H1 (cell line): ENCODE measurements around the gene TLX1. TPM values are rescaled to one million over a fixed set of nuclear protein-coding genes. Genes with fewer than 3 reads are reported as not detected.

Experiments
- CBX5 ChIP-seq: fragments of 300-800, 300-1000 bp; sonication (generic); IDR thresholded peaks from 2 replicates; pipeline ENCODE4 v1.7.1; 2016; ENCODE audit warnings: antibody characterized with exemption, low read length, low read depth
- CBX8 ChIP-seq: fragments of 300-800, 300-1000 bp; sonication (generic); IDR thresholded peaks from 2 replicates; pipeline ENCODE4 v1.7.1; 2016; ENCODE audit warnings: low read depth, low read length, borderline replicate concordance
- GABPA ChIP-seq: IDR thresholded peaks from 2 replicates; pipeline ENCODE4 v1.6.1; 2011; ENCODE audit warnings: mild to moderate bottlenecking, low read length, moderate library complexity, borderline replicate concordance; ENCODE audit not compliant: insufficient read depth
- SRF ChIP-seq: IDR thresholded peaks from 2 replicates; pipeline ENCODE4 v1.6.1; 2011; ENCODE audit warnings: mild to moderate bottlenecking, low read depth, low read length, moderate library complexity
- TAF1 ChIP-seq: IDR thresholded peaks from 2 replicates; pipeline ENCODE4 v1.6.1; 2011; ENCODE audit warnings: mild to moderate bottlenecking, low read depth, low read length
- polyA plus RNA-seq, 7 experiments: library from polyadenylated mRNA; depleted of rRNA in 3 of 7; stranded (reverse) in 5 of 7; unstranded in 2 of 7; fragments of >200 nt in 5 of 7; fragments of 200-250 nt in 2 of 7; gene quantifications; 1 replicate in 5 of 7; 2 replicates in 1 of 7; 4 replicates in 1 of 7; pipeline versions ENCODE4 v1.2.1 to v1.2.3, GENCODE V29; 2011 to 2013; ENCODE audit warnings: missing spikeins in 2 of 7, mixed read lengths in 2 of 7
- total RNA-seq: library from RNA; stranded (reverse); fragmentation: NEBNext Ultra II Directional; extraction: Animal tissue kit (Norgen Biotek cat#: 25700); gene quantifications from 2 replicates; pipeline ENCODE4 v1.2.1, GENCODE V29; 2021

TLX1 gene
- total and polyA plus RNA-seq, 2 of the 8 experiments (the other 6 are each of a cell fraction or from before 2014, with no cell fraction given): not detected

- TF ChIP-seq GABPA (no peak), TAF1 (no peak), SRF (no peak), CBX5 (no peak), CBX8 (no peak)
Observed at GRCh38 chr10:101145145-101145544, 14.0 kb downstream of the TLX1 start (continued).
